SK-N-MC (cell line): ENCODE results near the gene MOAP1.
"Not testable (repeated sequence)": the region's sequence is repeated elsewhere in the genome, so short reads cannot be mapped to it uniquely, and the experiment has no call there.

Source experiments
- DNase-seq: peaks from one replicate; pipeline ENCODE4 v3.0.0-alpha.2; 2011; ENCODE audit warnings: low read depth, low spot score
- H3K27ac ChIP-seq: fragments of 200-600 bp; sonication (generic); 2 replicates; pipeline ENCODE4 v1.5.1; 2016; ENCODE audit warnings: mixed run types
- H3K36me3 ChIP-seq: fragments of 200-600 bp; sonication (generic); 2 replicates; pipeline ENCODE4 v1.6.1; 2017; ENCODE audit warnings: antibody characterized with exemption, low read length, mixed read lengths; ENCODE audit not compliant: insufficient read depth
- H3K4me3 ChIP-seq: fragments of 200-600 bp; sonication (generic); 2 replicates; pipeline ENCODE4 v1.5.1; 2016
- H3K9ac ChIP-seq: fragments of 200-600 bp; sonication (generic); 2 replicates; pipeline ENCODE4 v1.8.0; 2017; ENCODE audit warnings: mixed run types, mixed read lengths; ENCODE audit not compliant: insufficient read length
- H3K9me3 ChIP-seq: fragments of 200-600 bp; sonication (generic); 2 replicates; pipeline ENCODE4 v1.6.1; 2017; ENCODE audit warnings: low read depth, mild to moderate bottlenecking, antibody characterized with exemption, low read length, moderate library complexity, mixed read lengths
- EZH2 ChIP-seq: fragments of 200-600 bp; sonication (generic); IDR thresholded peaks from one replicate; pipeline ENCODE4 v1.6.1; 2017; ENCODE audit warnings: antibody characterized with exemption
- FOXP2 ChIP-seq: optimal IDR thresholded peaks from 2 replicates; pipeline ENCODE3; 2011; ENCODE audit warnings: mild to moderate bottlenecking, moderate library complexity; ENCODE audit not compliant: insufficient read depth; ENCODE audit errors: extremely low read length, control extremely low read depth
- POLR2AphosphoS5 ChIP-seq: IDR thresholded peaks from 2 replicates; pipeline ENCODE4 v1.6.1; 2012; ENCODE audit warnings: mild to moderate bottlenecking, low read depth, low read length, borderline replicate concordance

The MOAP1 gene

DNA sequence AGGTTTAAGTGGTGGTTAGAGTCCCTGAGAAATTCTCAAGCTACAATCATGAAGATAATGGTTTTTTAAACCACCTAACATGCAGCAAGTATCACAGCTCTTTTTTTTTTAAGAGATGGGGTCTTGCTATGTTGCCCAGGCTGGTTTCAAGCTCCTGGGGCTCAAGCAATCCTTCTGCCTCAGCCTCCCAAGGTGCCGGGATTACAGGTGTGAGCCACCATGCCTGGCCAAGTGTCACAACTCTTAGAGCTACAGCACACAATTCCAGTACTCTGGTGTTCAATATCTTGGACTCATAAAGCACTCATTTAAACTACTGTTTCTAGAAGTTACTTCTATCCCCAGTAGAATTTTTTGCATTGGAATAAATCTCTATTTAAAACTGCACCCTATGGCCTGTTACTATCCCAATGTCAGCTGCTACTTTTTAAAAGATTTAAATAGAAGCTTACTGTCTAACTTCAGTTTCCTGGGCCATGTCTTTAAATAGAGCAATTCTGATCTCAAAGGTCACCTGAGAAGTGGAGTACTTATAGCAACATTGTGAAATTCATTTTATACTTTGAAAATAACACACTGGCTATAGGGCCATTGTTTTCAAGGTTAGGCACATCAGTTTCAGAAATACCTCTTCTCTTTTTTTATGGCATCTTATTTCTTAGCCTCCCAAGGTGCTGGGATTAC lies 10.8 kb upstream of the MOAP1 start:
- Histone ChIP-seq H3K36me3 (no peaks in the 10 kb centered on the region), H3K9me3 (no peaks in the 10 kb centered on the region), H3K9ac (no peak overlapping the region), H3K27ac (no peak overlapping the region), H3K4me3 (no peak overlapping the region)
- no peak for TF ChIP-seq FOXP2
- TF ChIP-seq EZH2: no peak
- no peak for TF ChIP-seq POLR2AphosphoS5
- no peak for DNase-seq

DNA sequence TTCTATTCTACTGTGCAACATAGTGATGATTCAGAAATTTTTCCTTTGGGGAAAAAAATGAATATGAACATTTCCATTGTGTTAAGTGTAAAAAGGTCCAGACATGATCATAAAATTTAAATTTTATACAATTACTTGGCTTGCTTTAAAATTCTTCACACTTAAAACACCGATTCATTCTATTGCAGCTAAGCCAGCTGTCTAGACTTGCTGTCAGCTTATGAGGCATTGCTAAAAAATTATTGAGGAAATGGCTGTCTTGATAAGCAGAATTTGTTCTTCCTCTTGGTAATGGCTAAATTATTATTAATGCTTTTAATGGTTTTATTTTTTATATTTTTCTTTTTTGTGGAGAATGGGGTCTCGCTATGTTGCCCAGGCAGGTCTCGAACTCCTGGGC lies 2.3 kb upstream of the MOAP1 start:
- TF ChIP-seq EZH2 (no peak), FOXP2 (no peak), POLR2AphosphoS5 (no peak)
- Histone ChIP-seq H3K9me3 (no peaks in the 10 kb centered on the region), H3K36me3 (peaks cover 33% of the 10 kb centered on the region), H3K9ac (no peak overlapping the region), H3K4me3 (no peak overlapping the region), H3K27ac (peak overlapping the region; percentile 7)
- no peak for DNase-seq

- no peak for DNase-seq
- H3K4me3 ChIP-seq: 0 out of 2 replicates have a peak overlapping the region, but pooled peaks have one; percentile 17
- peaks cover 33% of the 10 kb centered on the region for H3K36me3 ChIP-seq
- H3K27ac ChIP-seq: peak overlapping the region; percentile 7
- no peak for TF ChIP-seq EZH2
- no peak for TF ChIP-seq POLR2AphosphoS5
- no peak for TF ChIP-seq FOXP2
- no peak overlapping the region for H3K9ac ChIP-seq
- H3K9me3 ChIP-seq: no peaks in the 10 kb centered on the region
These were observed 1.8 kb upstream of the MOAP1 start for GRCh38 chr14:93186466-93186865.

DNA sequence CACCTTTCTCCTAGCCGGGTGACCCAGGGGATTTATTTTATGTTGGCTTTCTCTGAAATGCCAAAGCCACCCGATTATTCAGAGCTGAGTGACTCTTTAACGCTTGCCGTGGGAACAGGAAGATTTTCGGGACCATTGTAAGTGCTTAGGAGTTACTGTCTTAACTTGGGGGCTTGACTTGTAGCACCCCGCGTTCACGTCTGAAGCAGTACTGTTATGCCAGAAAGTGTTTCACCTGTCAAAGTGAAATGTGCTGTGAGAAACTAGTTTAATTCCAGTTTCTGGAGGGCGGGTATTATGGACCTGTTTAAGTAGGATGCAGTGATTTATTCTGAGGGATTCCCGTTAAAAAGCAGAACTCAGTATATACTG lies 638 bp upstream of the MOAP1 start:
- H3K36me3 ChIP-seq: peaks cover 33% of the 10 kb centered on the region
- TF ChIP-seq FOXP2 (no peak), EZH2 (no peak), POLR2AphosphoS5 (no peak)
- DNase-seq: no peak
- peak overlapping the region; percentile 96 for H3K4me3 ChIP-seq
- H3K27ac ChIP-seq: peak overlapping the region; percentile 82
- peak overlapping the region; percentile 79 for H3K9ac ChIP-seq
- no peaks in the 10 kb centered on the region for H3K9me3 ChIP-seq

DNA sequence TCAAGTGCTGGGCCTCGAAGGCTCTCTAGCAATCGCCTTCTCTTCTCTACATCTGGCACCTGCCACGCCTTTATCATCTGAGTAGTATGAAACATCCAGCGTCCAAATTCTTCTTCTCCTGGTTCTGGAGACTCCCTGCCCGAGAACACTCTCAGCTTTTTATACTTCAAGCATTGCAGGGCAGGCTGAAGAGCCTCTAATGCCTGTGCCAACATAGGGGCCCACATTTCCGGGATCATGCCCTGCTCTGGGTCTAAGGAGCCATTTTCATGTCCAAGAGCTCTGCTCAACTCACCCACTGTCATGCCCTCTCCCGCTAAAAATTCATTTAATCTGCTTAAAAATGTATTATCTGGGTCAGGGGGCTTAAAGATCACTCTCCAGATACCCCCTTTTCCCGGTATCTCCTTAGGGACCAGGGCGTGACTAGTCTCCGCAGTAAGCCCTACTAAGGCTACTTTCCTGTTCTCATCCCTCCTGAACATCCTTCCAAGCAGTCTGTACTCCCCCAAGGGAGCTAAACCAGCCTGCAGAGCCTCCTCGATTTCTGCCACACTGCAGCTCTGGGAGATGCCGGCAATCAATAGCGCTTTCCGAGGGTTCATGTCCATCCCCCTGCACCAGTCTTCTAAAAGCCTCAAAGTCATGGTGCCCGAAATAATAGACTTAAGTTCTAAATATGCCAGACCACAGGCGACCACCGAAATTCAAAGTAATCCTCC lies 940 bp downstream of the MOAP1 start:
- DNase-seq: no peak
- no peak overlapping the region for H3K27ac ChIP-seq
- H3K4me3 ChIP-seq: peak overlapping the region; percentile 96
- peak overlapping the region; percentile 86 for H3K9ac ChIP-seq
- no peaks in the 10 kb centered on the region for H3K9me3 ChIP-seq
- TF ChIP-seq FOXP2 (no peak), POLR2AphosphoS5 (no peak), EZH2 (no peak)
- peaks cover 28% of the 10 kb centered on the region for H3K36me3 ChIP-seq

DNA sequence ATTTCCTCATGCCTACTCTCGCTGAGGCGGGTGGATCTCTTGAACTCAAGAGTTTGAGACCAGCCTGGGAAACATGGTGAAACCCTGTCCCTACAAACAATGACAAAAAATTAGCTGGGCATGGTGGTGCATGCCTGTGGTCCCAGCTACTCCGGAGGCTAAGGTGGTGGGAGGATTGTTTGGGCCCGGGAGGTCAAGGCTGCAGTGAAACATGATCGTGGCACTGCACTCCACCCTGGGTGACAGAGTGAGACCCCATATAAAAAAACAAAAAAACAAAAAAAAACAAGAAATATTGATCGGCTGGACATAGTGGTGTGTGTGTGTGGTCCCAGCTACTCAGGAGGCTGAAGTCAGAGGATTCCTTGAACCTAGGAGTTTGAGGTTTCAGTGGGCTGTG lies 9.2 kb downstream of the MOAP1 start:
- H3K27ac ChIP-seq: no peak overlapping the region
- H3K9ac ChIP-seq: no peak overlapping the region
- no peak for DNase-seq
- H3K9me3 ChIP-seq: no peaks in the 10 kb centered on the region
- no peaks in the 10 kb centered on the region for H3K36me3 ChIP-seq
- TF ChIP-seq POLR2AphosphoS5 (no peak), FOXP2 (no peak), EZH2 (no peak)
- no peak overlapping the region for H3K4me3 ChIP-seq

GRCh38 chr14:93174731-93175130 lies 10.0 kb downstream of the MOAP1 start:
- DNase-seq, H3K9me3 ChIP-seq, H3K27ac ChIP-seq, H3K9ac ChIP-seq, H3K4me3 ChIP-seq, H3K36me3 ChIP-seq: not testable (repeated sequence)

DNA sequence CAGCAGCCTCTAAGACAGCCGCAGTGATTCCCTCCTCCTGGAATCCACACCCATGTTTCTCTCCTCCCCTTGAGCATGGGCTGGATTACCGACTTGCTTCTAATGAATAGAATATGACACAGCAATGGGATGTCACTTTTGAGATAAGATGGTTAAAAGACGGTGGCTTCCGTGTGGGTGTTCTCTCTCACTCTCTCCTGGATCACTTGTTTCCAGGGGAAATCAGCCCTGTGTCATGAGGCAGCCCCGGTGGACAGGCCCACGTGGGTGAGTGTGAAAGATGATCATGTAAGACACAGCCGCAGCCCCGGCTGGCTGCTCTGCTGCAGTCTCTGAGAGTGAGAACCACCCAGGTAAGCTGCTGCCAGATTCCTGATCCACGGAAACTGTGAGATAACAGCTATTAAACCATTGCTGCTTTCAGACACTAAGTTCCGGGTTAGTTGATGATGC lies 10.7 kb downstream of the MOAP1 start:
- no peak for TF ChIP-seq FOXP2
- TF ChIP-seq EZH2: no peak
- no peak for TF ChIP-seq POLR2AphosphoS5
- Histone ChIP-seq H3K9ac (no peak overlapping the region), H3K9me3 (no peaks in the 10 kb centered on the region), H3K27ac (no peak overlapping the region), H3K36me3 (no peaks in the 10 kb centered on the region), H3K4me3 (no peak overlapping the region)
- DNase-seq: no peak
